DOHH2 (cell line): Measurements from ENCODE around the gene CD19.

Experiments used
- H3F3A ChIP-seq: fragments of 200-600 bp; sonication (generic), shearing (Covaris generic); 2 replicates; pipeline ENCODE4 v1.6.0; 2016; ENCODE audit warnings: antibody characterized with exemption, mild to moderate bottlenecking; ENCODE audit not compliant: control insufficient read depth, insufficient read depth
- H3K27ac ChIP-seq: fragments of 200-600 bp; sonication (generic); 2 replicates; pipeline ENCODE4 v1.5.1; 2014; ENCODE audit warnings: low read depth, mild to moderate bottlenecking, low read length, moderate library complexity
- H3K27me3 ChIP-seq: fragments of 200-600 bp; sonication (generic); 2 replicates; pipeline ENCODE4 v1.6.1; 2014; ENCODE audit warnings: mild to moderate bottlenecking, low read length, mixed read lengths; ENCODE audit not compliant: control insufficient read depth
- H3K36me3 ChIP-seq: fragments of 200-600 bp; sonication (generic); 2 replicates; pipeline ENCODE4 v1.6.1; 2014; ENCODE audit warnings: mild to moderate bottlenecking, low read length, moderate library complexity, mixed read lengths; ENCODE audit not compliant: control insufficient read depth
- H3K4me1 ChIP-seq: fragments of 200-600 bp; sonication (generic); 2 replicates; pipeline ENCODE4 v1.6.1; 2014; ENCODE audit warnings: mild to moderate bottlenecking, low read length, mixed read lengths; ENCODE audit not compliant: control insufficient read depth
- H3K4me2 ChIP-seq: fragments of 200-600 bp; sonication (generic); 2 replicates; pipeline ENCODE4 v1.6.0; 2014; ENCODE audit warnings: mild to moderate bottlenecking, low read length, moderate library complexity
- H3K4me3 ChIP-seq: fragments of 200-600 bp; sonication (generic); 2 replicates; pipeline ENCODE4 v1.5.1; 2014; ENCODE audit warnings: mild to moderate bottlenecking, low read length, mixed read lengths
- H3K79me2 ChIP-seq: fragments of 200-600 bp; sonication (generic); 2 replicates; pipeline ENCODE4 v1.6.1; 2014; ENCODE audit warnings: mild to moderate bottlenecking, low read length, mixed read lengths; ENCODE audit not compliant: control insufficient read depth
- H3K9me2 ChIP-seq: fragments of 200-600 bp; sonication (generic); replicated peaks from 2 replicates; pipeline ENCODE4 v1.6.1; 2014; ENCODE audit warnings: mild to moderate bottlenecking, low read length, mixed read lengths; ENCODE audit not compliant: control insufficient read depth
- H3K9me3 ChIP-seq: fragments of 200-600 bp; sonication (generic); 2 replicates; pipeline ENCODE4 v1.6.1; 2014; ENCODE audit warnings: antibody characterized with exemption, low read length, mixed read lengths; ENCODE audit not compliant: control insufficient read depth, insufficient read depth
- H4K20me1 ChIP-seq: fragments of 200-600 bp; sonication (generic); 2 replicates; pipeline ENCODE4 v1.6.0; 2014; ENCODE audit warnings: low read depth, mild to moderate bottlenecking, antibody characterized with exemption, low read length, moderate library complexity; ENCODE audit not compliant: control insufficient read depth, insufficient read depth
- CTCF ChIP-seq: fragments of 200-600 bp; sonication (generic); IDR thresholded peaks from one replicate; pipeline ENCODE4 v1.5.1; 2014; ENCODE audit warnings: antibody characterized with exemption, mild to moderate bottlenecking, low read depth, low read length; ENCODE audit not compliant: poor library complexity, severe bottlenecking
- EZH2phosphoT487 ChIP-seq: fragments of 200-600 bp; sonication (generic); IDR thresholded peaks from 2 replicates; pipeline ENCODE4 v1.6.1; 2017; ENCODE audit warnings: borderline replicate concordance, mild to moderate bottlenecking, antibody characterized with exemption, low read length, moderate library complexity, mixed read lengths

CD19 gene

DNA sequence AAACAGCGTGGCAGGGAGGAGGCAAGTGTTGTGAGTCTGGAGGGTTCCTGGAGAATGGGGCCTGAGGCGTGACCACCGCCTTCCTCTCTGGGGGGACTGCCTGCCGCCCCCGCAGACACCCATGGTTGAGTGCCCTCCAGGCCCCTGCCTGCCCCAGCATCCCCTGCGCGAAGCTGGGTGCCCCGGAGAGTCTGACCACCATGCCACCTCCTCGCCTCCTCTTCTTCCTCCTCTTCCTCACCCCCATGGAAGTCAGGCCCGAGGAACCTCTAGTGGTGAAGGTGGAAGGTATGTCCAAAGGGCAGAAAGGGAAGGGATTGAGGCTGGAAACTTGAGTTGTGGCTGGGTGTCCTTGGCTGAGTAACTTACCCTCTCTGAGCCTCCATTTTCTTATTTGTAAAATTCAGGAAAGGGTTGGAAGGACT is at the start of gene CD19:
TSS of gene CD19 (plus strand) at position 171 of the 425 bp plus-strand sequence. CDS start at position 201, 30 bp downstream.
- no peaks in the 10 kb centered on the region; the same call in 1 of the 2 replicates for H3K9me3 ChIP-seq
- peak within 1 kb of the TSS; percentile 99 for H3K27ac ChIP-seq
- peaks cover 51% of the 10 kb centered on the region for H3K36me3 ChIP-seq
- H3K79me2 ChIP-seq = peaks cover 43% of the 10 kb centered on the region
- H3K4me2 ChIP-seq = peak within 1 kb of the TSS; percentile 96
- H3F3A ChIP-seq = peaks cover 41% of the 10 kb centered on the region
- H3K4me1 ChIP-seq = peaks cover 62% of the 10 kb centered on the region
- no peak for TF ChIP-seq CTCF
- no peak for TF ChIP-seq EZH2phosphoT487
- H3K27me3 ChIP-seq = no peaks in the 10 kb centered on the region
- H4K20me1 ChIP-seq = peaks cover 5% of the 10 kb centered on the region; the same call in 1 of the 2 replicates
- H3K4me3 ChIP-seq = peak within 1 kb of the TSS; percentile 97
- no peaks in the 10 kb centered on the region for H3K9me2 ChIP-seq

DNA sequence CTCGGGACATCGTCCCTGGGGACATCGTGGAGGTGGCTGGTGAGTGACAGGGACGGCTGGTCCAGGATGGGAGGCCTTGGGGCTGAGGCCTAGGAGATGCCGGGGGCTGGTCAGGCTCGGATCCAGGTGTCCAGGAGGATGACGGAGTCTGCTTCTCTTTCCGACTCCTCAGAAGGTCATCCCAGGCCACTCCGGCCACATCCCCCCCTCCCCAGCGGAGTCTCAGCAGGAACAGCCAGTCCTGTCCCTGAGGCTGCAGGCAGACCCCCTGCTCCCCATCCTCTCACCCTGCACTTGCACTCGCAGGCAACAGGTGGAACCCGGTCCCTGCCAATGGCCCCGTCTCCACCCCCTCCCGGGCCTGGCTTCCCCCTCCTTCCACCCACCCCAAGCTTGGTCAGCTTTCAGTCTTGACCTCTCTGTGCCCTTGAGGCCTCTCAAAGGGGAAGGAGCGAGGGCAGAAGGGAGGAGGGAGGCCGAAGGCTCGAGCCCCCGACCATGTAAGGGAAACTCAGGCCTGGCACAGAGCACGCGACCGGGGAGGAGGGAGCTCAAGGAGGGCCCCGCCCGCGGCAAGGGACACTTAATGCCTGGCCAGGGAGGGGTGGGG is 49.1 kb upstream of the CD19 start:
- Histone ChIP-seq H3F3A (no peaks in the 10 kb centered on the region; the same call in 1 of the 2 replicates), H3K9me2 (no peaks in the 10 kb centered on the region), H3K4me3 (no peak overlapping the region), H3K4me2 (no peak overlapping the region), H3K79me2 (peaks cover 13% of the 10 kb centered on the region), H4K20me1 (no peaks in the 10 kb centered on the region), H3K27me3 (no peaks in the 10 kb centered on the region), H3K27ac (no peak overlapping the region), H3K4me1 (peaks cover 24% of the 10 kb centered on the region), H3K36me3 (no peaks in the 10 kb centered on the region; the same call in 1 of the 2 replicates), H3K9me3 (peaks cover 5% of the 10 kb centered on the region; the same call in 1 of the 2 replicates)
- TF ChIP-seq EZH2phosphoT487 = no peak
- TF ChIP-seq CTCF = no peak

DNA sequence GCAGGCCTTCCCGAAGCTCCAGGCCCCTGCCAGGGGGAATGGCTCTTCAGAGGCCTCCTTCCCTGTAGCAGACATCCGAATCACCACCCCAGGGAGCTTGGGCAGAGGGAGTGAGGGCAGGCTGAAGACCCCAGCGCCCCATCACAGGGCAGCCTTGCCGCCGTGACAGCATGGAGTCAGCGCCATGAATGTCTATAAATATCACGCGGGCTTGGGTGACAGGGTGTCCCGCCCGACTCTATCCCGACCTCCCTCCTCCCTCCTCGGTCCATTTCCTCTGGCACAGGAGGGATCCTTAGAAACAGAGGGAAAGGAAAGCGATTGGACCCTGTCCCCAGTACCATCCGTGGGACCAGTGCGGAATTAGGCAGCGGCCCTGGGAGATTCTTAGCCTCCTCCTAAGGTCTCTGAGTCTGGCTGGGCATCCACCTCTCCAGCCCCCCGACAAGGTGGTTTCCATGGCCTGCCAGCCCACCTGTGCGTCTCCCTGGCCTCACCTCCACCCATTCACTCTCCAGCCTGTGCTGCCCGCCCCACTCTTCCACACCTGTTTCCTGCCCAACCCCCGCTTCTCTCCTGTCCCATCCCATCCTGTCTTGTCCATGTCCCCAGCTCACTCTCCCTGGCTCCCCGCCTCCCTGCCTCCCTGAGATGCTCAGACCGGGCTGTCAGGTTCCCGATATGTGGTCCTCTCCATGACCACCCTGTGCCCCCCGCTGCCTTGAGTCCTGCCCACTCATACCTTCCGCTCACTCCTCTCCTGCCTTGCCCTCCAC is 48.4 kb upstream of the CD19 start:
- Histone ChIP-seq H3K9me3 (peaks cover 5% of the 10 kb centered on the region; the same call in 1 of the 2 replicates), H3F3A (no peaks in the 10 kb centered on the region; the same call in 1 of the 2 replicates), H3K4me2 (no peak overlapping the region), H3K27ac (no peak overlapping the region), H4K20me1 (no peaks in the 10 kb centered on the region), H3K9me2 (no peaks in the 10 kb centered on the region), H3K79me2 (peaks cover 11% of the 10 kb centered on the region), H3K36me3 (no peaks in the 10 kb centered on the region; the same call in 1 of the 2 replicates), H3K4me3 (no peak overlapping the region), H3K4me1 (peaks cover 21% of the 10 kb centered on the region), H3K27me3 (no peaks in the 10 kb centered on the region)
- TF ChIP-seq CTCF (no peak), EZH2phosphoT487 (no peak)
